ENCODE measurements around the gene DALRD3. TPM values are rescaled to one million over a fixed set of nuclear protein-coding genes. Genes with fewer than 3 reads are reported as not detected.

DALRD3 gene
- total RNA-seq, 1 experiment from 2014 or later, result 13.2 TPM

DNA sequence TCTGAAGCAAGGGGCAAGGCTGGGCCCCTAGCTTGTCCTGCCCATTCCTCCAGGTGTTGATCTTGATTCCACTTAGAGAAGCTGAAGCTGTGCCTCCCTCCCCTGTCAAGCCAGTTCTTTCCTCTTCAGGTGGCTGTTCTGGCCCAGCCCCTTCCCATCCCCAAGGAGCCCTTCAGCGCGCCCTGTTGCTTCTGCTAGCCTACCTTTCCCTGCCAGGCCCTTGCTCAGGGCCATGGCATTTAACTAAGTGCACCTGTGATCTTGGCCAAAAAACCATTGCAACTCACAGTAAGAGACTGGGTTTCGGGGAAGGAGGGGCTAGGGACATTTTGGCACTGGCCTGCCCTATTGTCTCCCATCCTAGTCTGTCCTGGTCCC is 13.1 kb downstream of the DALRD3 start:
- ChIA-PET POLR2A (ENCODE audit: low non-redundant PET) (no interaction called here), CTCF (no interaction called here)
- Histone ChIP-seq H3K4me3 (ENCODE audit: low read depth, low read length, poor library complexity, severe bottlenecking) (no peak overlapping the region), H3K27ac (ENCODE audit: low read depth, low read length, poor library complexity, severe bottlenecking) (no peak overlapping the region), H3K27me3 (replicated peaks; ENCODE audit: insufficient read depth, low read depth, low read length, poor library complexity) (no peaks in the 10 kb centered on the region), H3K9me3 (ENCODE audit: low read depth, low read length, poor library complexity, severe bottlenecking) (no peaks in the 10 kb centered on the region), H3K4me1 (ENCODE audit: insufficient read depth, low read length, poor library complexity, severe bottlenecking) (no peaks in the 10 kb centered on the region), H3K36me3 (ENCODE audit: insufficient read depth, low read length, poor library complexity, severe bottlenecking) (no peaks in the 10 kb centered on the region)
- no peak for DNase-seq (ENCODE audit: low spot score)
- BruUV-seq (replicated peaks), result no TSS peak
- TF ChIP-seq, protein P1, sequence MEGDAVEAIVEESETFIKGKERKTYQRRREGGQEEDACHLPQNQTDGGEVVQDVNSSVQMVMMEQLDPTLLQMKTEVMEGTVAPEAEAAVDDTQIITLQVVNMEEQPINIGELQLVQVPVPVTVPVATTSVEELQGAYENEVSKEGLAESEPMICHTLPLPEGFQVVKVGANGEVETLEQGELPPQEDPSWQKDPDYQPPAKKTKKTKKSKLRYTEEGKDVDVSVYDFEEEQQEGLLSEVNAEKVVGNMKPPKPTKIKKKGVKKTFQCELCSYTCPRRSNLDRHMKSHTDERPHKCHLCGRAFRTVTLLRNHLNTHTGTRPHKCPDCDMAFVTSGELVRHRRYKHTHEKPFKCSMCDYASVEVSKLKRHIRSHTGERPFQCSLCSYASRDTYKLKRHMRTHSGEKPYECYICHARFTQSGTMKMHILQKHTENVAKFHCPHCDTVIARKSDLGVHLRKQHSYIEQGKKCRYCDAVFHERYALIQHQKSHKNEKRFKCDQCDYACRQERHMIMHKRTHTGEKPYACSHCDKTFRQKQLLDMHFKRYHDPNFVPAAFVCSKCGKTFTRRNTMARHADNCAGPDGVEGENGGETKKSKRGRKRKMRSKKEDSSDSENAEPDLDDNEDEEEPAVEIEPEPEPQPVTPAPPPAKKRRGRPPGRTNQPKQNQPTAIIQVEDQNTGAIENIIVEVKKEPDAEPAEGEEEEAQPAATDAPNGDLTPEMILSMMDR (conservative IDR thresholded peaks at IDR 0.05; ENCODE audit: low read depth, low read length), result no peak
- intact Hi-C loops (cut with micrococcal nuclease; ENCODE audit: unreplicated experiment), result no loop called here

GRCh38 chr3:49004352-49005302 is 13.8 kb downstream of the DALRD3 start:
- intact Hi-C loops (cut with micrococcal nuclease; ENCODE audit: unreplicated experiment), result no loop called here
- CTCF ChIA-PET, result no interaction called here
- Histone ChIP-seq H3K36me3 (ENCODE audit: insufficient read depth, low read length, poor library complexity, severe bottlenecking) (no peaks in the 10 kb centered on the region), H3K27ac (ENCODE audit: low read depth, low read length, poor library complexity, severe bottlenecking) (no peak overlapping the region), H3K4me1 (ENCODE audit: insufficient read depth, low read length, poor library complexity, severe bottlenecking) (no peaks in the 10 kb centered on the region), H3K27me3 (replicated peaks; ENCODE audit: insufficient read depth, low read depth, low read length, poor library complexity) (no peaks in the 10 kb centered on the region), H3K4me3 (ENCODE audit: low read depth, low read length, poor library complexity, severe bottlenecking) (no peak overlapping the region), H3K9me3 (ENCODE audit: low read depth, low read length, poor library complexity, severe bottlenecking) (no peaks in the 10 kb centered on the region)
- POLR2A ChIA-PET (ENCODE audit: low non-redundant PET), result no interaction called here
- no peak for TF ChIP-seq EZH2 (IDR thresholded peaks at IDR 0.05; ENCODE audit: borderline replicate concordance, low read depth, low read length, poor library complexity, severe bottlenecking)
- TF ChIP-seq, protein P1 (conservative IDR thresholded peaks at IDR 0.05; ENCODE audit: low read depth, low read length), result no peak
- no peak for DNase-seq (ENCODE audit: low spot score)
- BruUV-seq (replicated peaks), result no TSS peak

GRCh38 chr3:49001155-49001554 is 17.2 kb downstream of the DALRD3 start:
- H3K4me3 ChIP-seq (ENCODE audit: low read depth, low read length, poor library complexity, severe bottlenecking), result no peak overlapping the region
- no peak for DNase-seq (ENCODE audit: low spot score)
- BruUV-seq (replicated peaks), result no TSS peak
- no peaks in the 10 kb centered on the region for H3K36me3 ChIP-seq (ENCODE audit: insufficient read depth, low read length, poor library complexity, severe bottlenecking)
- intact Hi-C loops (cut with micrococcal nuclease; ENCODE audit: unreplicated experiment), result no loop called here
- TF ChIP-seq EZH2 (IDR thresholded peaks at IDR 0.05; ENCODE audit: borderline replicate concordance, low read depth, low read length, poor library complexity, severe bottlenecking), result no peak
- TF ChIP-seq, protein P1 (conservative IDR thresholded peaks at IDR 0.05; ENCODE audit: low read depth, low read length), result no peak
- H3K4me1 ChIP-seq (ENCODE audit: insufficient read depth, low read length, poor library complexity, severe bottlenecking), result no peaks in the 10 kb centered on the region
- H3K27me3 ChIP-seq (replicated peaks; ENCODE audit: insufficient read depth, low read depth, low read length, poor library complexity), result no peaks in the 10 kb centered on the region
- no peak overlapping the region for H3K27ac ChIP-seq (ENCODE audit: low read depth, low read length, poor library complexity, severe bottlenecking)
- ChIA-PET CTCF (no interaction called here), POLR2A (ENCODE audit: low non-redundant PET) (no interaction called here)
- H3K9me3 ChIP-seq (ENCODE audit: low read depth, low read length, poor library complexity, severe bottlenecking), result no peaks in the 10 kb centered on the region

Measured in A673 (cell line).